ENCODE results near the gene IL1RAP.

IL1RAP gene

GRCh38 chr3:190616637-190617036, 102.8 kb downstream of the IL1RAP start:
- no peak for DNase-seq

GRCh38 chr3:190617185-190617584, 103.3 kb downstream of the IL1RAP start:
- DNase-seq: no peak

GRCh38 chr3:190618330-190619030, 104.6 kb downstream of the IL1RAP start:
- DNase-seq: no peak

- DNase-seq: no peak
Observed at GRCh38 chr3:190619353-190619752, 105.5 kb downstream of the IL1RAP start.

GRCh38 chr3:190619761-190620160, 105.9 kb downstream of the IL1RAP start:
- DNase-seq: no peak

GRCh38 chr3:190620886-190621608, 107.2 kb downstream of the IL1RAP start:
- no peak for DNase-seq

GRCh38 chr3:190621927-190622326, 108.0 kb downstream of the IL1RAP start:
- no peak for DNase-seq

GRCh38 chr3:190624282-190624681, 110.4 kb downstream of the IL1RAP start:
- no peak for DNase-seq

GRCh38 chr3:190626951-190627620, 113.2 kb downstream of the IL1RAP start:
- DNase-seq: no peak

GRCh38 chr3:190629088-190629487, 115.2 kb downstream of the IL1RAP start:
- DNase-seq: no peak

GRCh38 chr3:190631295-190631694, 117.4 kb downstream of the IL1RAP start:
- DNase-seq: no peak

GRCh38 chr3:190641564-190641963, 127.7 kb downstream of the IL1RAP start:
- DNase-seq: no peak

GRCh38 chr3:190642016-190642415, 128.1 kb downstream of the IL1RAP start:
- no peak for DNase-seq

GRCh38 chr3:190644035-190644434, 130.2 kb downstream of the IL1RAP start:
- no peak for DNase-seq

- no peak for DNase-seq
Observed at GRCh38 chr3:190644766-190645165, 130.9 kb downstream of the IL1RAP start.

- no peak for DNase-seq
Observed at GRCh38 chr3:190645932-190646460, 132.1 kb downstream of the IL1RAP start.

- no peak for DNase-seq
Observed at GRCh38 chr3:190646996-190647395, 133.1 kb downstream of the IL1RAP start.

- no peak for DNase-seq
Observed at GRCh38 chr3:190655933-190656332, 142.0 kb downstream of the IL1RAP start.

- no peak for DNase-seq
Observed at GRCh38 chr3:190658106-190658505, 144.2 kb downstream of the IL1RAP start.

GRCh38 chr3:190666821-190667220, 152.9 kb downstream of the IL1RAP start:
- DNase-seq: no peak

GRCh38 chr3:190671658-190672057, 157.8 kb downstream of the IL1RAP start:
- no peak for DNase-seq

- no peak for DNase-seq
Observed at GRCh38 chr3:190673148-190673547, 159.3 kb downstream of the IL1RAP start.

GRCh38 chr3:190676481-190676880, 162.6 kb downstream of the IL1RAP start:
- no peak for DNase-seq

- no peak for DNase-seq
Observed at GRCh38 chr3:190677001-190677400, 163.1 kb downstream of the IL1RAP start.

Data from 8988T (cell line).